Measurements from ENCODE around the gene GLIS1.

GLIS1 gene

DNA sequence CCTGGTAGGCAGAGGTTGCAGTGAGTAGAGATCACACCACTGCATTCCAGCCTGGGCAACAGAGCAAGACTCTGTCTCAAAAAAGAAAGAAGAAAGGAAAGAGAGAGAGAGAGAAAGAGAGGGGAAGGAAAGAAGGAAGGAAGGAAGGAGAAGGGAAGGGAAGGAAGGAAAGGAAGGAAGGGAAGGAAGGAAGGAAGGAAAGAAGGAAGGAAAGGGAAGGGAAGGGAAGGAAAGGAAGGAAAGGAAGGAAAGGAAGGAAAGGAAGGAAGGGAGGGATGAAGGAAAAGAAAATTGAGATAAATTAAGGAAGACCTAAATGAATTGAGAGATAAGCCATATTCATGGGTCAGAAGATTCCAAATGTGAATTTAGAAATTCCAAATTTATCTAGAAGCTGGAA lies 92.2 kb downstream of the GLIS1 start:
- no peak for DNase-seq

DNA sequence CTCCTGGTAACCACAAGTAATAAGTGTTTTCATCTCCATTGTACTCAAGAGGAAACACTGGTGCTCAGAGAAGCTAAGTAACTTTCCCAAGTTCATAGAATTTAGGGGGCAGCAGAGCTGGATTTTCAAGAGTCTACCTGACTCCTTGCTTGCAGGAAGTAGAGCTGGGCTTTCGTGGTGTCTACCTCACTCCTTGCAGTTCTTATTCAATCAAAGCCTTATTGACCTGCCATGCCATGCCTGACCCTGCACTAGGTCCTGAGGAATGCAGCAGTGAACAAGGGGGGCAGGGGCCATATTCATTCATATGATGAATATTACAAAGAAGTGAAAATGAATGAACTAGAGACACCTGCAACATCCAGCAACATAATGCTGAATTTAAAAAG lies 93.3 kb downstream of the GLIS1 start:
- DNase-seq = no peak

DNA sequence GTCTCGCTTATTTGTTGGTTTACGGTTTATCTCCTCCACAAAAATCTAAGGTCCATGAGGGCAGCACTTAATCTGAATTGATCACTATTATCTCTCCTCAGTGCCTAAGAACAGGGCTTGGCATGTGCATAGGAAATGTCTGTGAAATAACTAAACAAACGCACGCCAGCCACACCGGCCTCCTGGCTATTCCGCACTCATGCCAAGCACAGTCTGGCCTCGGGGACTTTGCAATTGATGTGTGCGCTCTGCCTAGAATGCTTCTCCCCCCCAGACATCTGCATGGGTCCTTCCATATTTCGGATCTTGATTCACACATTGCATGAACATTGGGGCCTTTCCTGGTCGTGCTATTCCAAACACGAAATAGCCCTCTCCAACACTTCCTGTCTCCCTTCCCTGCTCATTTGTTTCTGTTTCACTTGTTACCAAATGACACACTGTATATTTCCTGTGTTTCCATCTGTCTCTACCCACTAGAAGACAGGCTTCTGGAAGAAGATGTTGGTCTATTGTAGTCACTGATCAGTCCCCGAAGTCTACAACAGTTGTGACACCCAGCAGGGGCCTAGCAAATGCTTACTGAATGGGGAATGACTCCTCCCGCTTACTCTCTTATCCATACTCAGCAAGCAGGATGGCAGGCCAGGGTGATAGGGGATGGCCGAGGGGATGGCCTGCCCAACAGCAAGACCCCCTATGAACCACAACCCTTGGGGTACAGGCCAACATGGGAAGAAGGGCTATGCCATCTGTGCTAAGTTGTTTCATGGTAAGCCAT lies 93.9 kb downstream of the GLIS1 start:
- DNase-seq = no peak

DNA sequence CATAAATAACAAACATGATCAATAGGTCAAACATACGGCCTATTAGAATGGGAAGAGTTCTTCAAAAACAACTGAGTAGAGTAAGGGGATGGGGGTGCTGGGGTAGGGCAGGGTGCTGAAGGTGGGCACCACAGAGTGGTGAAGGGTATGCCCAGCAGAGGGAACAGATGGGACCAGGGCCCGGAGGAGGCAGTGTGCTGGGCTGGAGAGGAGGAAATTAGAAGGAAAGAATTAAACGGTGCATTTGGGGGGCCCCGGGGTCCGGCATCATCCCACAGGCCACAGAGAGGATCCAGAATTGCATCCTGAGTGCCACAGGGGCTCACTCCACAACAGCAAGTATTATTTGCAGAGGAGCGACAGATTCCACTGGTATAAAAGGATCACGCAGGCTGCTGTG lies 94.5 kb downstream of the GLIS1 start:
- DNase-seq = no peak

DNA sequence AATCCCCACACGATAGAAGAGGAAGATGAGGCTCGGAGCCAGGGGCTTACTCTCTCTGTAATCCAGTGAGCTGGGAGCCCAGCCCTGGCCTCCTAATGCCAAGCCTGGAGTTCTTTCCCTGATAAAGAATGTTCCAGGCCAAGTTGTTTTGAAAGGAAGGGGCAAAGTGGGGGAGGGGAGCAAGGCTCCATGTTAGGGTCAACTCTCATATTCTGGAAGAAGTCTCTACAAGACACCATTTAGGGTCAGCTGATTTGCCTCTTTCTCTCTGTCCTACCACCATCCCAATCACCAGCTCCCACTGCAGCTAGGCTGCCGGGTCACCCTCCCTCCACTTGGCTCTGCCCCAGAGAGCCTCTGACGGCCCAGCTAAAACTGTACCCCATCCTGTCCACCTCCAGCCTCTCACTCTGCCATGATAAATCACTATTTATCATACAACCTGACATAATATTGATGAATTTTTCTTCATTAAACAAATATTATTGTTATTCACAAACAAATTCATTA lies 95.0 kb downstream of the GLIS1 start:
- no peak for DNase-seq

DNA sequence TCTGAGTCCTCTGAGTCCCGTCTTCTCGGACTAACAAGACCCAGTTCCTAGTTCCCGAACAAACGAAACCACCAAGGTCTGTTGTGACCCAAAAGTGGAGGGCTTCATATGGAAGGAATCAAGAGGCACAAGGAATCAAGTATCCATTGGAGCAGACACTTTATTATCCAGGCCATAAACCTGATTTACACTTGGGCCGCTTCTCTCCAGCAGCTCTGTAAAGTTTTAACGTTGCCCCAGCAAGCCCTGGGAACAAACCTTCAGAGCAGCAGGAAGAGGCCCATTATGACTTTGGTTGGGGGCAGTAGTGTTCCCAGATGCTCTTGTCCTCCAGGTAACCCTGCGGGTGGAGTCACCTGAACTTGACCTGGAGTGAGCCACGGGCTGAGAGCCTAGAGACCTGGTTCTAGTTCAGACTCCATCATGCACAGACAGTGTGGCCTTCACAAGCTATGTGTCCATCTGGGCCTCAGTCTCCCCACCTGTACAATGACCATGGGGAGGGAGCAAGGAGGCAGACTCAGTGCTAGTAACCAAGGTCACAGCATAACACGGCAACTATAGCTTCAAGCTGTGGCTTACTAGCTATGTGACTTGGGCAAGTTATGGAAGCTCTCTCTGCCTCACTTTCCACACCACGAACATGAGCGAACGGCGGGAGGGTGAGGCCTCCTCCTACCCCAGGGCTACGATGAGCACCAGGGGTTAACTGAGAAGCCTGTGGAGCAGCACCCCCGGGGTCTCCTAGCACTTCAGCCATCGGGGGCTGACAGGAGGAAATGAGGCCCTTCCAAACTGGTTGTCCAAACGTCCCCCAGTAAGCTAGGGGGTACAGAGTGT lies 95.7 kb downstream of the GLIS1 start:
- no peak for DNase-seq

DNA sequence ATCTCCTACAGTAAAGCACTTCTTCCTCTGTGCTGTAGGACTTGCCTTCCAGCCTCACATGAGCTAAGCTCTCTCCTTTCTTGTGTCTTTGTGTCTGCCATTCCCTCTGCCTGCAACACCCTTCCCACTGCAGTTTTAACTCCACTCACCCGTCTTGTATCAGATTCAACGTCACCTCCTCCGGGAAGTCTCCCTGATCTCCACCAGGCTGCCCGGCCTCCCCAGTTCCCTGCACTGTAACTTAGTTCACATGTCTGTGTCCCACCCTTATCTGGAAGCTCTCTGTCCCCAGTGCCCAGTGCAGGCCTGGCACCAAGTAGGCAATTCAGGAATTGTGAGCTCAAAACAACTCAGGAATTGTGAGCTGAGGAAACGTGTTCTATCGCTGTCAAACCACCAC lies 96.4 kb downstream of the GLIS1 start:
- DNase-seq = no peak

DNA sequence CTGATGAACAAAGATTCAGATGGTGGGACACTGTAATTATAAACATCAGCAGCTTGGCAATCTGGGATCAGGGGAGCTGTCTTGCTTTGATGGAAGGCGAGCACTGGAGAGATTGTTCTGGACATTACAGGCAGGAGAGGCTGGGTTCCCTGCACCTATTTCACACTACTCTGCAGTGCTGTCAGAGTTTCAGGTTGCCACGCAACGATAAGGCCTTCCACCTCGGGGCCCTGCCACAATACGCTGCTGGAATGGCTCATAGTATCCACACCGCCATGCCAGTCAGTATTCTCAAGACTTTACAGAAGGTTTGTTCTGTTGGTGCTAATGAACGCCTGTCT lies 96.8 kb downstream of the GLIS1 start:
- DNase-seq = no peak

DNA sequence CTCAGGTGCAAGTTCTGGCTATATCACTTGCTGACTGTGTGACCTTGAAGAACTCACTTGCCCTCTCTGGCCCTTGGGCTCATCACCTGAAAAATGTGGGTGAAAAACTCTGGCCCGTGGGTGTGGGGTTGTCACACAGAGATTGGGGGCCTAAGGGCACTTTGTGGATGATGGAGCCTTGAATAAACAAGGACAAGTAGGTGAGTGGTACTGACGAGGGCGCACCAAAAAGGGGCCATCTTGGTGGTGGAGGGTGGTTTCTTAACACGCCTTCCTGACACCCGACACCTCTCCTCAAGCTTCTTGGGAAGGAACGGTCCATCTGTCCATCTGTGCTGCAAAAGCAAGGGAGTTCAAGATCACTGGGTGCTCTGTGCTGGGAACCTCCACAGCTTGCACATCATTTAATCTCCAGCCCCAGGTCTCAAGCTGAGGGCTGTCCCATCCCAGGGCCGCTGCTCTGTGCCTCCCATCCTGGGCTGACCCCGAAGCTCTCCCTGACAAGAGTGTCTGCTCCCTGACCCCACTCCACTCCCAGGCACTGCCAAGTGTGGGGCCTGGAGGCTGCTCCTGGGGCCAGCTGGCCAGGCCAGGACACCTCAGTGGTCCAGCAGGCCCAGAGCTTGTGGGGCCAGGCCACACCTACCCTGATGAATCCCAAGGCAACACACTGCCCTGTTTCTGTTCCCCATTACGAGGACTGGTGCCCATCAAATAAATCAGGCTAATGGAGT lies 97.3 kb downstream of the GLIS1 start:
- DNase-seq = no peak

DNA sequence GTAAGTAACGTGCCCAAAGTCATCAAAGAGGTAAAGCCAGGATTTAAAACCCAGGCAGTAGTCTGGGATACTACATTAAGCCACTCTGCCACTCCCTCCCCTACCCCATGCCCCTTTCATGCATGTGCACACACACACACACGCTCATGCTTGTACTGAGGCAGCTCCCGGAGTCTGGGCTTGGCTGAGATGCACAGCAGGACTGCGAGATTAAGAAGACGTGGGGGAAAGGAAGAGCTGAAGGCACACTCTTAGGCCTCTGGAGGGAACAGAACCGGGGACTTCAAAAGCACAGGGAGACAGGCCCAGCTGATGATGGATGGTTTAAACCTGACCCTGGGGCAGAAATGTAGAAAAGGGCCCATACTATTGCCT lies 98.3 kb downstream of the GLIS1 start:
- no peak for DNase-seq

DNA sequence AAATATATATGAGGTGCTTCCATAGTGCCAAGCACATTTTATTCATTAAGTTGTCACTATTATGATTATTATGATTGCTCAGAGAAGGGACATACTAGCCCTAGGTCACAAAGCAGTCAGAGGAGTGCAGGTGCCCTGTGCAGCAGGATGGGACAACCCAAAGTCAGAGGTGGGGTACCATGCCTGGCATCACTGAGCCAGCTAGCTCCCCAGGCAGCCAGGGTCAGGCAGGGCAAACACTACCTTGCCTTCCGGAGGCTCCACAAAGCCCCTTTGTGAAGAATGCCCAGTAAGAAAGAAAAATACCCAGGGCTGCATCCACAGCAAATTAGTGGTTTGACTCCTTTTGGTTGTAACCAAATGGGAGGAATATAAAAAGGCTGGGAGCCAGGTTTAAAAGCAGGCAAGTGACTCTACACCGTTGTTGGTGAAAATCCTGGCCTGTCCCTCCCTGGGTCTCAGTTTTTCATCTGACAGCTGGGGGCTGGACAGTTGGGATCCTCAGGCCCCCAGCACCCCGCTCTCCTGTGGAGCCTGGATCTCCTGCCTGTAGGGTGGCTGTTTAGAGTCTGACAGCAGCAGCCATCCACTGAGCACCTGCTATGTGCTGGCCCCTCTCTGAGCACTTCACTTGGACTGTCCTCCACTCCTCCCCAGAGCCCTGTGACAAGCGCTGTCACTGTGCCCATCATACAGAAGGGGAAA lies 98.8 kb downstream of the GLIS1 start:
- DNase-seq = no peak

DNA sequence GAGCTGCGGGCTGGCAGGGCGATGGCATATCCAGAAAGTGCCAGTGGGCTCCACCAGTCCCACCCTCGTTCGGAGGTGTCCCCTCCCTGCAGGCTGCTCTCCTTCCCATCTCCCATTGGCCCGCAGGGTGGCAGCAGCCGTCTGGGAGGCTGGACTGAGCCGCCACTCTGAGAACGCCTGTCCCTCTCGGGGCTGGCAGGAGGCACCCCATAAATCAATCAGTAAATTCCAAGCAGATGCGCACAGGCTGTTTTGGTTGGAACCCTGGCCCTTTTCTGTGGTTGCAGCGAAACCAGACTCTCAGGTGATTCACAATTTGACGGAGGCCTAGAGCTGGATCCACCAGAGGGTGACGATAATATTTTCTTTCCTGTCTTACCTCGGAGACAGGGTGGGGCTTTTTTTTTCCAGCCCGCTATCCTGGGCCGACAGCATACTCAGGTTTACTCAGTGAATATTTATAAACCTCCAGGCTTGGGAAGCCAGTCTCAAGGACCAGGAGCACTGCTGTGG lies 99.7 kb downstream of the GLIS1 start:
- no peak for DNase-seq

DNA sequence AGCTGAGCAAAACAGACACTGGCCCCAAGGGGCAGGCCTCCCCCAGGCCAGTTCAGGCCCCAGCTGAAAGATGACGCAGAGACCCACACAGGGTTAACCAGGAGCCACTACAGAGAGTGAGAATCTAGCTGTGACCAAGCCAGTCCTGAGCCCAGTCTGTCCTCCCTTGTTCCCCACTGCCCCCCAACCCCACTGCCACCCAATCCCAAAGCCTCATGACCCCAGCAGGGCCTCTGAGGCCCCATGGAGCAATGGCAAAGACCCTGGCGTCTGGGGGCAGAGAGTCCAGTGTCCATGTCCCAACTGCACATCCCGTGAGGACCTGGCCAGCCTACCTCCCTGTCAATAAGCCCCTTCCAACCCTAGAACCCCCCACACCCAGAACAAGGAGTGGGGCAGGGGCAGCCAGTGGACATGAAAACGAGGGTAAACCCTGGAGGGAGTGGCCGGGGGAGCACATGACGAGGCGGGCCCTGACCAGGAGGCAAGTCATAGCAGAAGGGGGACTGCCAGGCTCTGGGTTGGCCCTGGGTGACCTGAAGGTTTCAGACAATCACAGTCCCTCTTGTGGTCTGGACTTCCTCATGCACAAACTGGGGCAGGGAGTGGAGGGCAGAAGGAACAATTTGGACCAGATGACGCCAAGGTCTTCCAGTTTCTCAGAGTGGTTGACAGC lies 100.5 kb downstream of the GLIS1 start:
- DNase-seq = no peak

DNA sequence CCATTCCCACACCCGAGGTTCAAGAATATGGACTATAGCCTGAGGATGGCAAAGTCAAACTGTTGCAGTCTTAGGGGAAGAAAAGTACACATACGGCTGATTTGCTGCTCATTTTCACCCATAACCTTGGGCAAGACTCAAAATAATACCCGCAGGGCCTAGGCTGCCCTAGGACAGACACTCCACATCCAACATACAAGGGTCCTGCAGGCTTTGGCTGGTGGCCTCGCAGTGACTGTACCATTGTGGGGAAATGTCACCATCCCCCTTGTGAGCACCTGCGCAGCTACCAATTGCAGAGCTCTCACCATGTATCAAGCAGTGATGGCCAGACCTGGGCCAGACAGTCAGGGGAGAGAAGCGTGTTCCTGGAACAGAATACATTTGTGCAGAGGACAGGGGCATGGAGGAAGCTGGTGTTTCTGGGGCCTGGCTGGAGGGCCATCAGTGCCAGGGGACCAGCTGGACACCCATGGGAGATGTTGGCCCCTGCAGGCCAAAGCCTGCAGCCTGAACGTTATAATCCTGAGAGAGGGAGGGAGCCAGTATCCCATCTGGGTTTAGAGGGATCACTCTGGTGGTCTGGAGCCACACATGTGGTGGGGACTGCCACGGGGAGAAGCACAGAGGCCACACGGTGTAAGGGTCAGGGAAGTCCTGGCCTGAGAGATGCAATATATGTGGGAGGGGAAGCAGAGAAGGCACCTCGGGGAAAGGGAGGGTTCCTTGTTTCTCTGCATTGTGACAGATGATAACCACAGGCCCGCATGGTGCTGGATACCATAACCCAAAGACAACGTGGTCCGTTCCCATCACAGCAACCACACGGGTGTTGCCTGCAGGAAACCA lies 101.2 kb downstream of the GLIS1 start:
- DNase-seq = no peak

DNA sequence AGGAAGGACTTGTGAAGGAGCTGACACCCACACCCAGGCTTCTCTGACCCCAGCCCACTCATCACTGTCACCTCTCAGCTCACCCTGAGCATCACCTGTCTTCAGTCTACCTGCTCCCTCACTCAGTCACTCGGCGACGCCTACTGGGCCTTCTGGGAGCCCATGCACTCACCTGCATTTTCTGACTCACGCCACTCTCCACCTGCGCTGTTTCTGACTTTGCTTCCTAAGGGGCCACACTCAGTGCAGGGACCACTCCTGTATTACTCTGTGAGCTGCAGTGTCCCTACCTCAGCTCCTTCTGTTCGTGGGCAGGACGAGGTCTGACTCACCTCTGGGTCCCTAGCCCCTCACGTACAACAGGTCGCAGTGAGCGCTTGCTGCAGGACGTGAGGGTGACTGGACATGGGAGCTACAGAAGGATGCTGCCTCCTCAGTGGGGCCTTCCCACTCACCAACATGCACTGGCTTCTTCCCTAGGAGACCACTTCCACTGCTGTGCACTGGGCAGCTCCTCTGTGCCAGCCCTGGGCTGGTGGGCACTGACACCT lies 102.3 kb downstream of the GLIS1 start:
- DNase-seq = no peak

DNA sequence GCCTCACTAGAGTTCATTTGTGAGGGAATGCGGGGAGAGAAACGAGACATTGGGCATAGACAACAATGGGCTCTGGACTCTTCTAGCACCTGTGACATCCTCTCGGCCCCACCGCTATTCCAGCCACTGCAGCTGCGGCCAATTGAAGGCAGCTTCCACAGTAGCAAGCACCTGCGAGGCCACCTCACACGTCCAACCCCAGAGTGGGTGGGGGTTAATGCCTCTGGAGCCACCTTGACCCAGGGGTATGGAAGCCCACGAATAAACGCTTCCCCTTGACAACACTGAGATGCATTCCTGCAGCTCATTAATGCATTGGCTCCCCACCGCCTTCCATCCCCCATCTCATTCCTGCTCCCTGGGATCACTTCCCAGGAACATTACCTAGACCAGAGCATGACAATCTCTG lies 104.4 kb downstream of the GLIS1 start:
- no peak for DNase-seq

DNA sequence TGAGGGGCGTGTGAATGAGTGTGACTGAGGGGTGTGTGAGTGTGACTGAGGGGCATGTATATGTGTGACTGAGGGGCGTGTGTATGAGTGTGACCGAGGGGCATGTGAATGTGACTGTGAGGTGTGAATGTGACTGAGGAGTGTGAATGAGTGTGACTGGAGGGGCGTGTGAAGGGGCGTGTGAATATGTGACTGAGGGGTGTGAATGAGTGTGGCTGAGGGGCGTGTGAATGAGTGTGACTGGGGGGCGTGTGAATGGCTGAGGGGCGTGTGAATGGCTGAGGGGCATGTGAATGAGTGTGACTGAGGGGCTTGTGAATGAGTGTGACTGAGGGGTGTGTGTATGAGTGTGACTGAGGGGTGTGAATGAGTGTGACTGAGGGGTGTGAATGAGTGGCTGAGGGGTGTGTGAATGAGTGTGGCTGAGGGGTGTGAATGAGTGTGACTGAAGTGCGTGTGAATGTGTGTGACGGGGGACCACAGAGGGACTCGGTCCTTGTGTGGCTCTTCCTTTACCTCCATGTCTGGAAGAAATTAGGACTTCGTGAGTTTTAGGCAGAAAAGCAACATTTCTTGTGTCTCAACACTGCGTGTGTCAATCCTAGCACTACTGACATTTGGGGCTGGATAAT lies 105.8 kb downstream of the GLIS1 start:
- DNase-seq = no peak

DNA sequence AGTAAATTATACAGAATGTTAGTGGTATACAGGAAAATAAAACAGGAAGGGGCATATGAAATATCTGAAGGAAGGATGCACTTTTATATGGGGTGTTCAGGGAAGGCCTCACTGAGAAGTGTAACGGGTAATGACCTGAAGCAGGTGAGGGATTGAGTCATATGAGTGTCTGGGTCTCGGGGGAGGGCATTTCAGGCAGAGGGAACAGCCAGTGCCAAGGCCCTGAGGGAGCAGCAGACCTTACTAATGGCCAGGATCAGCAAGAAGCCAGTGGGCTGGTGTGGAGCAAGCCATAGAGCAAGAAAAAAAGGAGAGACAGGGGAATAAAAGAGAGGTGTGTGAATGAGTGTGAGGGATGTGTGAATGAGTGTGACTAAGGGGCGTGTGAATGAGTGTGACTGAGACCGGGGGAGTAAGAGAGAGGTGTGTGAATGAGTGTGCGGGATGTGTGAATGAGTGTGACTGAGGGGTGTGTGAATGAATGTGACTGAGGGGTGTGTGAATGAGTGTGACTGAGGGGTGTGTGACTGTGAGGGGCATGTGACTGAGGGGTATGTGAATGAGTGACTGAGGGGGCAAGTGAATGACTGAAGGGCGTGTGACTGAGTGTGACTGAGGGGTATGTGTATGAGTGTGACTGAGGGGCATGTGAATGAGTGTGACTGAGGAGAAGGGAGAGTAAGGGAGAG lies 107.2 kb downstream of the GLIS1 start:
- DNase-seq = no peak

DNA sequence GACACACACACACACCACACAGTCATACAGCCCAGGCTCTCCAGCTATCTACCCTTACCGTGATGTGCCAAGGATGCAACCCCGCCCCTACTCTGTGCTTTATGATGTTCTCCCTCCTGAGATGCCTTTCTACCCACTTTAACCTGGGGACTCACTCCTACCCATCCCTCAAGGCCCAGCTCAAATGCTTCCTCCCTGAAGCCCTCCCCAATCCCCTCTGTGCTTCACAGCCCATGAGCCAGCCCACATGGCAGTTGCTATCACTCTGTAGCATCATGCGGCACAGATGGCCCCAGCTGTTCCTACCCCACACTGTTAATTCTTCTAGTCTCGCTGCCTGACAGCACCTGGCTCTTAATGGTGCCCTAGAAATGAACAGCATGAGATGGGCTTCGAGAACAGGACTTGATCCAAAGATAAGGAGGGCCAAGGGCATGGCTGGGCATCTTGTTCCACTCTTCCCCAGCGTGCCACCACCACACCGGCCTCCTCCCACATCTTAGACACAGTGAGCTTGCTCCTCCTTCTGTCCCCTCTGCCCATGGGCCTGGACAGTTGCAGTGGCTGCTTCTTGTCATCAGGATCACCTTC lies 109.8 kb downstream of the GLIS1 start:
- no peak for DNase-seq
